IMR-90 (cell line): ENCODE data around the gene NUP205.

Experiments used
- BHLHE40 ChIP-seq: fragments of 150-350 bp; IDR thresholded peaks from 2 replicates; pipeline ENCODE4 v1.6.1; 2016; ENCODE audit warnings: mild to moderate bottlenecking, low read depth, low read length
- CEBPB ChIP-seq: IDR thresholded peaks from 2 replicates; pipeline ENCODE4 v1.6.1; 2012; ENCODE audit warnings: low read depth, low read length, improper control_type of control experiment
- FOS ChIP-seq: fragments of 150-350 bp; IDR thresholded peaks from 2 replicates; pipeline ENCODE4 v1.6.1; 2016; ENCODE audit warnings: low read depth, low read length
- MXI1 ChIP-seq: IDR thresholded peaks from 2 replicates; pipeline ENCODE4 v1.6.1; 2012; ENCODE audit warnings: low read depth, mild to moderate bottlenecking, low read length, moderate library complexity, borderline replicate concordance
- POLR2A ChIP-seq: IDR thresholded peaks from 2 replicates; pipeline ENCODE4 v1.6.1; 2012; ENCODE audit warnings: mild to moderate bottlenecking, low read depth, low read length
- TF ChIP-seq, protein P1 (sequence below): conservative IDR thresholded peaks from 2 replicates; pipeline ENCODE4 v1.5.1; 2012; ENCODE audit warnings: mild to moderate bottlenecking, low read depth, low read length, improper control_type of control experiment
- TF ChIP-seq, protein P2 (sequence below): fragments of 150-350 bp; IDR thresholded peaks from 2 replicates; pipeline ENCODE4 v1.6.1; 2016; ENCODE audit warnings: low read depth, mild to moderate bottlenecking, low read length, moderate library complexity, borderline replicate concordance
- TF ChIP-seq, protein P3 (sequence below): fragments of 150-350 bp; IDR thresholded peaks from 2 replicates; pipeline ENCODE4 v1.6.1; 2017; ENCODE audit warnings: mild to moderate bottlenecking, antibody characterized with exemption, low read length, low read depth

DNA sequence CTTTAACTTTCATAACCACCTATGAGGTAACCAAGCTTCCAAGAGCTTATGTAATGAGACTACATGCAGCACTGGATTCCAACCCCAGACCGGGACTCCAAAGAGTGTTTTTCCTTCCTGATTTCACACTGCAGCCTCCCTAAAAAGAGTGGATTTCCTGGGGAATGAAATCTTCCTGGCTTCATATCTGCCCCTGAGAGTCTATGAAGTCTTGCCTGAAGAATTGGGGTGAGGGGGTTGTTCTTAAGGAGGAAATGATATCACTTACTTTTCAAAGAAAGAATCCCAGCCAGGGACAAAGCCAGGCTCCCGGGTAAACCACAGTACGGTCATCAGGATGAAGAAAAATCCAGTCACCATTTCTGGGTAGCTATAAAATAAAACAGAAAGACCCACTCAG is 134.3 kb downstream of the NUP205 start:
- TF ChIP-seq, protein P1, sequence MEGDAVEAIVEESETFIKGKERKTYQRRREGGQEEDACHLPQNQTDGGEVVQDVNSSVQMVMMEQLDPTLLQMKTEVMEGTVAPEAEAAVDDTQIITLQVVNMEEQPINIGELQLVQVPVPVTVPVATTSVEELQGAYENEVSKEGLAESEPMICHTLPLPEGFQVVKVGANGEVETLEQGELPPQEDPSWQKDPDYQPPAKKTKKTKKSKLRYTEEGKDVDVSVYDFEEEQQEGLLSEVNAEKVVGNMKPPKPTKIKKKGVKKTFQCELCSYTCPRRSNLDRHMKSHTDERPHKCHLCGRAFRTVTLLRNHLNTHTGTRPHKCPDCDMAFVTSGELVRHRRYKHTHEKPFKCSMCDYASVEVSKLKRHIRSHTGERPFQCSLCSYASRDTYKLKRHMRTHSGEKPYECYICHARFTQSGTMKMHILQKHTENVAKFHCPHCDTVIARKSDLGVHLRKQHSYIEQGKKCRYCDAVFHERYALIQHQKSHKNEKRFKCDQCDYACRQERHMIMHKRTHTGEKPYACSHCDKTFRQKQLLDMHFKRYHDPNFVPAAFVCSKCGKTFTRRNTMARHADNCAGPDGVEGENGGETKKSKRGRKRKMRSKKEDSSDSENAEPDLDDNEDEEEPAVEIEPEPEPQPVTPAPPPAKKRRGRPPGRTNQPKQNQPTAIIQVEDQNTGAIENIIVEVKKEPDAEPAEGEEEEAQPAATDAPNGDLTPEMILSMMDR = no peak
- TF ChIP-seq POLR2A = no peak
- no peak for TF ChIP-seq MXI1
- TF ChIP-seq, protein P2, sequence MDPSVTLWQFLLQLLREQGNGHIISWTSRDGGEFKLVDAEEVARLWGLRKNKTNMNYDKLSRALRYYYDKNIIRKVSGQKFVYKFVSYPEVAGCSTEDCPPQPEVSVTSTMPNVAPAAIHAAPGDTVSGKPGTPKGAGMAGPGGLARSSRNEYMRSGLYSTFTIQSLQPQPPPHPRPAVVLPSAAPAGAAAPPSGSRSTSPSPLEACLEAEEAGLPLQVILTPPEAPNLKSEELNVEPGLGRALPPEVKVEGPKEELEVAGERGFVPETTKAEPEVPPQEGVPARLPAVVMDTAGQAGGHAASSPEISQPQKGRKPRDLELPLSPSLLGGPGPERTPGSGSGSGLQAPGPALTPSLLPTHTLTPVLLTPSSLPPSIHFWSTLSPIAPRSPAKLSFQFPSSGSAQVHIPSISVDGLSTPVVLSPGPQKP = no peak
- TF ChIP-seq CEBPB = no peak
- no peak for TF ChIP-seq BHLHE40
- TF ChIP-seq, protein P3, sequence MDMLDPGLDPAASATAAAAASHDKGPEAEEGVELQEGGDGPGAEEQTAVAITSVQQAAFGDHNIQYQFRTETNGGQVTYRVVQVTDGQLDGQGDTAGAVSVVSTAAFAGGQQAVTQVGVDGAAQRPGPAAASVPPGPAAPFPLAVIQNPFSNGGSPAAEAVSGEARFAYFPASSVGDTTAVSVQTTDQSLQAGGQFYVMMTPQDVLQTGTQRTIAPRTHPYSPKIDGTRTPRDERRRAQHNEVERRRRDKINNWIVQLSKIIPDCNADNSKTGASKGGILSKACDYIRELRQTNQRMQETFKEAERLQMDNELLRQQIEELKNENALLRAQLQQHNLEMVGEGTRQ = no peak
- TF ChIP-seq FOS = no peak
